ENCODE data around the gene CYBA. TPM values are rescaled to one million over a fixed set of nuclear protein-coding genes. Genes with fewer than 3 reads are reported as not detected.

CYBA gene
- total RNA-seq, 1 experiment from 2014 or later: 867 TPM

- no peak for TF ChIP-seq CTCF (IDR thresholded peaks at IDR 0.05; ENCODE audit: unreplicated experiment)
- intact Hi-C loops (cut with micrococcal nuclease; ENCODE audit: unreplicated experiment): no loop called here
- Mint-ChIP-seq H3K27me3 (ENCODE audit: unreplicated experiment) (no peaks in the 10 kb centered on the region), H3K36me3 (ENCODE audit: insufficient read depth, unreplicated experiment) (peaks cover 98% of the 10 kb centered on the region), H3K4me1 (ENCODE audit: low read depth, unreplicated experiment) (peaks cover 25% of the 10 kb centered on the region), H3K4me3 (ENCODE audit: low read depth, unreplicated experiment) (peak overlapping the region; percentile 91), H3K27ac (ENCODE audit: unreplicated experiment) (no peak overlapping the region), H3K9me3 (ENCODE audit: low read depth, unreplicated experiment) (no peaks in the 10 kb centered on the region)
- BruUV-seq (replicated peaks): no TSS peak
- DNase-seq: no peak
- CTCF ChIA-PET: interaction anchor here (0.6 kb wide), 1 partner anchor 67 kb away, joined by 3 read pairs; no protein-coding TSS in a partner anchor
Observed at GRCh38 chr16:88651989-88652761, 1.3 kb upstream of the CYBA start.

GRCh38 chr16:88651276-88651988, 579 bp upstream of the CYBA start:
- H3K4me1 Mint-ChIP-seq (ENCODE audit: low read depth, unreplicated experiment): peaks cover 25% of the 10 kb centered on the region
- peak overlapping the region; percentile 91 for H3K4me3 Mint-ChIP-seq (ENCODE audit: low read depth, unreplicated experiment)
- intact Hi-C loops (cut with micrococcal nuclease; ENCODE audit: unreplicated experiment): no loop called here
- peaks cover 98% of the 10 kb centered on the region for H3K36me3 Mint-ChIP-seq (ENCODE audit: insufficient read depth, unreplicated experiment)
- TSS peak; percentile 93 for BruUV-seq (replicated peaks)
- peak overlapping the region; percentile 87 for H3K27ac Mint-ChIP-seq (ENCODE audit: unreplicated experiment)
- CTCF ChIA-PET: interaction anchor here (0.6 to 1.3 kb wide), 2 partner anchors 13 to 66 kb away, joined by 3 read pairs; no protein-coding TSS in a partner anchor
- no peak for TF ChIP-seq CTCF (IDR thresholded peaks at IDR 0.05; ENCODE audit: unreplicated experiment)
- no peaks in the 10 kb centered on the region for H3K9me3 Mint-ChIP-seq (ENCODE audit: low read depth, unreplicated experiment)
- no peaks in the 10 kb centered on the region for H3K27me3 Mint-ChIP-seq (ENCODE audit: unreplicated experiment)
- peak; percentile 85 for DNase-seq

GRCh38 chr16:88649924-88650748, 717 bp downstream of the CYBA start:
- no peak for DNase-seq
- peaks cover 100% of the 10 kb centered on the region for H3K36me3 Mint-ChIP-seq (ENCODE audit: insufficient read depth, unreplicated experiment)
- BruUV-seq (replicated peaks): no TSS peak
- TF ChIP-seq CTCF (IDR thresholded peaks at IDR 0.05; ENCODE audit: unreplicated experiment): no peak
- H3K27ac Mint-ChIP-seq (ENCODE audit: unreplicated experiment): peak overlapping the region; percentile 87
- peak overlapping the region; percentile 91 for H3K4me3 Mint-ChIP-seq (ENCODE audit: low read depth, unreplicated experiment)
- H3K9me3 Mint-ChIP-seq (ENCODE audit: low read depth, unreplicated experiment): no peaks in the 10 kb centered on the region
- peaks cover 25% of the 10 kb centered on the region for H3K4me1 Mint-ChIP-seq (ENCODE audit: low read depth, unreplicated experiment)
- CTCF ChIA-PET: interaction anchor here (1.3 kb wide), 1 partner anchor 11 kb away, joined by 3 read pairs; no protein-coding TSS in a partner anchor
- intact Hi-C loops (cut with micrococcal nuclease; ENCODE audit: unreplicated experiment): no loop called here
- no peaks in the 10 kb centered on the region for H3K27me3 Mint-ChIP-seq (ENCODE audit: unreplicated experiment)
